ENCODE data around the gene ZC3H10. TPM values are rescaled to one million over a fixed set of nuclear protein-coding genes. Genes with fewer than 3 reads are reported as not detected.

The ZC3H10 gene
- total and polyA plus RNA-seq, 2 of the 8 experiments (the other 6 are each of a cell fraction or from before 2014, with no cell fraction given) = 4.0 to 11.2 TPM

GRCh38 chr12:56087220-56087619 is 30.8 kb upstream of the ZC3H10 start (continued):
- no peak for TF ChIP-seq CHD7 (IDR thresholded peaks at IDR 0.05; ENCODE audit: insufficient replicate concordance, low read length)
- no peak for TF ChIP-seq EP300 (IDR thresholded peaks at IDR 0.05; ENCODE audit: borderline replicate concordance in 1 of 2, low read depth in 2 of 2, low read length in 2 of 2)
- no peak for TF ChIP-seq MAX (IDR thresholded peaks at IDR 0.05)
- TF ChIP-seq JUN (IDR thresholded peaks at IDR 0.05; ENCODE audit: low read depth, low read length) = no peak
- no peak for TF ChIP-seq SIN3A (conservative IDR thresholded peaks at IDR 0.05 in 1 of 2, IDR thresholded peaks at IDR 0.05 in 1 of 2; ENCODE audit: low read depth in 1 of 2, low read length in 2 of 2)
- TF ChIP-seq SAP30 (IDR thresholded peaks at IDR 0.05; ENCODE audit: insufficient read depth, insufficient replicate concordance, low read length) = no peak
- no peak for TF ChIP-seq E2F6 (IDR thresholded peaks at IDR 0.05)
- no peak for TF ChIP-seq GABPA (IDR thresholded peaks at IDR 0.05; ENCODE audit: borderline replicate concordance, insufficient read depth, low read length)
- TF ChIP-seq NANOG (IDR thresholded peaks at IDR 0.05; ENCODE audit: insufficient read depth, low read depth, low read length, poor library complexity, severe bottlenecking) = no peak

Measured in H1 (cell line).